ENCODE measurements around the gene USP30. TPM values are rescaled to one million over a fixed set of nuclear protein-coding genes. Genes with fewer than 3 reads are reported as not detected.

Gene USP30
- total RNA-seq, 1 experiment from 2014 or later = 12.5 TPM

DNA sequence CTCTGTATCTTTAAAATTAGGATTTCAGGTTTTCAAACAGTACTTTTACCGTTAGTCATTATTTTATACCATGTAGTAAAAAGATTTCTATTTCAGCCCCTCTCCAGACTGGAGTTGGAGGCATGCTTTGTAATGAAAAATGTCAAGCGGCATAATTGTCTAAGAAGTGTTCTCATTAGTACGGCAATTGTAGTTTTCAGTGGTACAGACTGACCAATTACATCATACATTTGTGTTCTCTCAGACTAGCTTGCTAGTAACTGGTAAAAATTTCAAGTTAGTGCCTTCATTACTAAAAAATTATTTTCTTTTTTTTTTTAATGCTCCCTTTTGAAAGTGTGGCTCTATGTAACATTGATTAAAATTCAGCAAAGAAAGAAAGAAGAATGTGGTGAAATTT is 4.5 kb downstream of the USP30 start:
- no peak overlapping the region for H3K27ac ChIP-seq
- CTCF ChIA-PET = no interaction called here

DNA sequence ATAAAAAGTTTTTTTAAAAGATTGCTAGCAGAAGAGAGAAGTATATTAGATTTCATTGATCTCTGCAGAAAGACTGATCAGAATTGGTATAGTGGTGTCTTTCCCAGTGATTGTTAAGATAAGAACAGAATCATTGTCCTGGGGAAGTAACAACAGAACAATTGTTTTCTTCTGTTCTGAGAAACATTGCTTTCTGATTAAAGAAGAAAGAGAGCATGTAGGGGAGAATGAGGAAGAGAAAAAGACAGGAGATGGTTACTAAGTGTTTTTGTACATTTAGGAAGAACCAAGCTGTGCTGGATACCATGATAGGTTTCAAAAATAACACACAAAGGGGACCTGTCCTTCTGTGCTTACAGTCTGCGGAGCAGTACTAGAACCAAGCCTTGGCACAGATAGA is 5.0 kb downstream of the USP30 start:
- no peak overlapping the region for H3K27ac ChIP-seq
- no peaks in the 10 kb centered on the region for H3K36me3 ChIP-seq (ENCODE audit: low read depth)
- H3K27me3 ChIP-seq (ENCODE audit: insufficient read depth, low read depth) = no peaks in the 10 kb centered on the region
- POLR2A ChIA-PET (ENCODE audit: unreplicated experiment) = no interaction called here
- H3K4me3 ChIP-seq = no peak overlapping the region
- H3K9me3 ChIP-seq (ENCODE audit: insufficient read depth, low read depth) = no peaks in the 10 kb centered on the region
- no peak for TF ChIP-seq EZH2 (IDR thresholded peaks at IDR 0.05; ENCODE audit: low read depth)
- TF ChIP-seq, protein P1, sequence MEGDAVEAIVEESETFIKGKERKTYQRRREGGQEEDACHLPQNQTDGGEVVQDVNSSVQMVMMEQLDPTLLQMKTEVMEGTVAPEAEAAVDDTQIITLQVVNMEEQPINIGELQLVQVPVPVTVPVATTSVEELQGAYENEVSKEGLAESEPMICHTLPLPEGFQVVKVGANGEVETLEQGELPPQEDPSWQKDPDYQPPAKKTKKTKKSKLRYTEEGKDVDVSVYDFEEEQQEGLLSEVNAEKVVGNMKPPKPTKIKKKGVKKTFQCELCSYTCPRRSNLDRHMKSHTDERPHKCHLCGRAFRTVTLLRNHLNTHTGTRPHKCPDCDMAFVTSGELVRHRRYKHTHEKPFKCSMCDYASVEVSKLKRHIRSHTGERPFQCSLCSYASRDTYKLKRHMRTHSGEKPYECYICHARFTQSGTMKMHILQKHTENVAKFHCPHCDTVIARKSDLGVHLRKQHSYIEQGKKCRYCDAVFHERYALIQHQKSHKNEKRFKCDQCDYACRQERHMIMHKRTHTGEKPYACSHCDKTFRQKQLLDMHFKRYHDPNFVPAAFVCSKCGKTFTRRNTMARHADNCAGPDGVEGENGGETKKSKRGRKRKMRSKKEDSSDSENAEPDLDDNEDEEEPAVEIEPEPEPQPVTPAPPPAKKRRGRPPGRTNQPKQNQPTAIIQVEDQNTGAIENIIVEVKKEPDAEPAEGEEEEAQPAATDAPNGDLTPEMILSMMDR (conservative IDR thresholded peaks at IDR 0.05) = no peak
- H3F3A ChIP-seq (ENCODE audit: insufficient read depth, low read depth) = no peaks in the 10 kb centered on the region
- H4K20me1 ChIP-seq (ENCODE audit: insufficient read depth) = no peaks in the 10 kb centered on the region
- DNase-seq = no peak
- H3K4me2 ChIP-seq = no peak overlapping the region
- no TSS peak for BruUV-seq (replicated peaks)
- intact Hi-C loops (cut with micrococcal nuclease; ENCODE audit: unreplicated experiment) = no loop called here
- 0 out of 2 replicates have a peak, but pooled peaks cover 6% of the 10 kb centered on the region for H3K4me1 ChIP-seq (replicated peaks; ENCODE audit: insufficient read depth)
- no peaks in the 10 kb centered on the region for H3K79me2 ChIP-seq (ENCODE audit: low read depth)
- CTCF ChIA-PET = no interaction called here
- no peak overlapping the region for H2AFZ ChIP-seq
- no peaks in the 10 kb centered on the region for H3K9me2 ChIP-seq (ENCODE audit: insufficient read depth)

More for the DNA sequence above, 4.5 kb downstream of the USP30 start:
- DNase-seq = no peak
- Histone ChIP-seq H3K9me3 (ENCODE audit: insufficient read depth, low read depth) (no peaks in the 10 kb centered on the region), H3F3A (ENCODE audit: insufficient read depth, low read depth) (no peaks in the 10 kb centered on the region), H3K4me2 (no peak overlapping the region), H3K9me2 (ENCODE audit: insufficient read depth) (no peaks in the 10 kb centered on the region), H3K36me3 (ENCODE audit: low read depth) (no peaks in the 10 kb centered on the region), H3K79me2 (ENCODE audit: low read depth) (no peaks in the 10 kb centered on the region), H3K27me3 (ENCODE audit: insufficient read depth, low read depth) (no peaks in the 10 kb centered on the region), H3K4me1 (replicated peaks; ENCODE audit: insufficient read depth) (peaks cover 9% of the 10 kb centered on the region; the same call in 1 of the 2 replicates), H2AFZ (no peak overlapping the region), H4K20me1 (ENCODE audit: insufficient read depth) (no peaks in the 10 kb centered on the region), H3K4me3 (no peak overlapping the region)
- intact Hi-C loops (cut with micrococcal nuclease; ENCODE audit: unreplicated experiment) = no loop called here
- POLR2A ChIA-PET (ENCODE audit: unreplicated experiment) = no interaction called here
- no TSS peak for BruUV-seq (replicated peaks)
- TF ChIP-seq EZH2 (IDR thresholded peaks at IDR 0.05; ENCODE audit: low read depth) = no peak
- TF ChIP-seq, protein P1 (conservative IDR thresholded peaks at IDR 0.05) = no peak

DNA sequence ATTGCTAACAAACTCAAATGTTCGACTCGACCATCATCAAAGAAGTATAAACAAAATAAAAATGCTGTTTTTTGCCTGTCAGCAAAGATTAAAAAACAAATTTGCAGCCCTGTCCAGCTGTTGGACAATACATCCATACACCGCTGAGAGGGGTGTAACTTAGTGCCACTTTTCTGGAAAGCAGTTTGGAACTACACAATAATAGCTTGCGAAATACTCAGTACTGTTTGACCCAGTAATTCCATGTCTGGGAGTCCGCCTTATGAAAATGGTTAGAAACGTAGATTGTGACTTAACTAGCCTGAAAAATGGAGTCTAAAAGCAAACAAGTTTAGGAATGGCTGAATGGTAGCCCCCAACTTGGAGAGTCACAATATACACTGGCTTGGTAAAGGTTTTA is 6.4 kb downstream of the USP30 start:
- CTCF ChIA-PET = no interaction called here
- Histone ChIP-seq H3K27me3 (ENCODE audit: insufficient read depth, low read depth) (no peaks in the 10 kb centered on the region), H3K79me2 (ENCODE audit: low read depth) (no peaks in the 10 kb centered on the region), H4K20me1 (ENCODE audit: insufficient read depth) (no peaks in the 10 kb centered on the region), H2AFZ (no peak overlapping the region), H3K4me2 (no peak overlapping the region), H3K4me3 (no peak overlapping the region), H3K27ac (no peak overlapping the region), H3K9me3 (ENCODE audit: insufficient read depth, low read depth) (no peaks in the 10 kb centered on the region), H3F3A (ENCODE audit: insufficient read depth, low read depth) (no peaks in the 10 kb centered on the region), H3K9me2 (ENCODE audit: insufficient read depth) (no peaks in the 10 kb centered on the region), H3K36me3 (ENCODE audit: low read depth) (no peaks in the 10 kb centered on the region), H3K4me1 (replicated peaks; ENCODE audit: insufficient read depth) (0 out of 2 replicates have a peak, but pooled peaks cover 3% of the 10 kb centered on the region)
- DNase-seq = no peak
- intact Hi-C loops (cut with micrococcal nuclease; ENCODE audit: unreplicated experiment) = no loop called here
- POLR2A ChIA-PET (ENCODE audit: unreplicated experiment) = no interaction called here
- TF ChIP-seq EZH2 (IDR thresholded peaks at IDR 0.05; ENCODE audit: low read depth) = no peak
- TF ChIP-seq, protein P1 (conservative IDR thresholded peaks at IDR 0.05) = no peak
- no TSS peak for BruUV-seq (replicated peaks)
